AG04450 (cell line): ENCODE results near the gene CISD1. TPM values are rescaled to one million over a fixed set of nuclear protein-coding genes. Genes with fewer than 3 reads are reported as not detected.

Source experiments
- CTCF ChIA-PET: fragments of 300-600, 350-600 bp; formaldehyde crosslinking; extraction: SDS; loops from one replicate; lab custom pipeline; 2022; ENCODE audit warnings: antibody characterized with exemption, inconsistent platforms; lab: Charles Lee
- POLR2A ChIA-PET: fragments of 350-600 bp; formaldehyde crosslinking; extraction: SDS; loops from one replicate; lab custom pipeline; 2021; ENCODE audit warnings: antibody characterized with exemption, inconsistent platforms; lab: Yijun Ruan, JAX
- DNase-seq: peaks from one replicate; pipeline ENCODE4 v3.0.0-alpha.2; 2011; ENCODE audit warnings: low read depth, low spot score
- H3K27ac ChIP-seq: one replicate; pipeline ENCODE4 v1.5.1; 2012; ENCODE audit warnings: low read depth, low read length, control low read depth
- H3K27me3 ChIP-seq: one replicate; pipeline ENCODE4 v1.6.0; 2012; ENCODE audit warnings: low read length; ENCODE audit not compliant: control insufficient read depth, insufficient read depth
- H3K4me3 ChIP-seq: 2 replicates; pipeline ENCODE4 v1.5.1; 2011; ENCODE audit warnings: mild to moderate bottlenecking, low read depth, low read length, control low read depth
- H3K9me3 ChIP-seq: 2 replicates; pipeline ENCODE4 v1.5.1; 2012; ENCODE audit warnings: low read length; ENCODE audit not compliant: control insufficient read depth, insufficient read depth
- CTCF ChIP-seq: IDR thresholded peaks from 2 replicates; pipeline ENCODE4 v1.5.1; 2011; ENCODE audit warnings: low read depth, low read length, control low read depth, inconsistent platforms
- polyA plus RNA-seq: library from polyadenylated mRNA; depleted of rRNA; stranded (reverse); fragments of >200 nt; gene quantifications from 2 replicates; pipeline ENCODE4 v1.2.3, GENCODE V29; 2011

CISD1 gene
- polyA plus RNA-seq, 1 experiment, result 80.0 TPM

- Histone ChIP-seq H3K27ac (no peak overlapping the region), H3K4me3 (no peak overlapping the region), H3K27me3 (peaks cover 2% of the 10 kb centered on the region), H3K9me3 (no peaks in the 10 kb centered on the region; the same call in 1 of the 2 replicates)
- CTCF ChIA-PET, result interaction anchor here (1.3 kb wide), 1 partner anchor 29 kb away, joined by 4 read pairs; no protein-coding TSS in a partner anchor
- TF ChIP-seq CTCF, result no peak
- no peak for DNase-seq
- POLR2A ChIA-PET, result no interaction called here
Measured at GRCh38 chr10:58328233-58328632, 59.3 kb downstream of the CISD1 start.

DNA sequence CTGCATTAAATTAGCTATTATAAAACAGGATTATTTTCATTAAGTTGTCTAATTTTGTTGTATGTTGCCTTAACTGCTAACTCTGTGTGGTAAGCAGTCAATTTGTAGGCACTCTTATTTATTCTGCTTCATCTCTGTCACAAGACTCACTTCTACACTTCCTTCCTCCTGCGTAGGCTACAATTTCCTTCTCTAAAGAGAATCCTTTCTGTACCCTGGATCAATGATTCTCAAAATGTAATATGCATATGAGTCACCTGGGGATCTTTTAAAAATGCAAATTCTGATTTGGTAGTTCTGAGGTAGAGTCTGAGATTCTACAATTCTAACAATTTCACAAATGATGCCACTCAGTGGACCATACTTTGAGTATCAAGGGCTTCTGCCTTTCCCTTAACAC is 61.5 kb downstream of the CISD1 start:
- no peak overlapping the region for H3K4me3 ChIP-seq
- peaks cover 2% of the 10 kb centered on the region for H3K27me3 ChIP-seq
- no peak for TF ChIP-seq CTCF
- no peak for DNase-seq
- H3K9me3 ChIP-seq, result no peaks in the 10 kb centered on the region; the same call in 1 of the 2 replicates
- ChIA-PET POLR2A (no interaction called here), CTCF (no interaction called here)
- H3K27ac ChIP-seq, result no peak overlapping the region

DNA sequence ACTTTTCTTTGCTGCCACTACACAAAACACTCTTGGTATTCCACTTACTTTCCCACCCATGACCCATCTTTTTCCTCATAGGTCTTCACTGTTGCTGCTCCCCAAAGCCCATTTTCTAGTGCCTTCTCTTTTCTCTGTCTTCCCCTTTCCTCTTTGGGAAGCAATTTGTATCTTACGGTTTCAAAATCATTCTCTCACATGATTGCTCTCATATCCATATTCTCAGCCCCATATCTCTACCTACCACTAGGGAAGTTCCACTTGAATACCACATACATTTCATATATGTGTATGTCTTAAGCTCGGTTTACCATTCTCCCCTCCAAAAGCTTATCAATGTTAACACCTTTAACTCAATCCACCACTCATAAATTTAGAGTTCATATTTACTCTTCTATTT is 62.7 kb downstream of the CISD1 start:
- Histone ChIP-seq H3K4me3 (no peak overlapping the region), H3K27me3 (peaks cover 2% of the 10 kb centered on the region), H3K9me3 (no peaks in the 10 kb centered on the region; the same call in 1 of the 2 replicates), H3K27ac (no peak overlapping the region)
- ChIA-PET POLR2A (no interaction called here), CTCF (interaction anchor here (0.7 kb wide), 1 partner anchor 54 kb away, joined by 3 read pairs; the partner anchor contains the start of gene TFAM)
- no peak for DNase-seq
- TF ChIP-seq CTCF, result no peak

DNA sequence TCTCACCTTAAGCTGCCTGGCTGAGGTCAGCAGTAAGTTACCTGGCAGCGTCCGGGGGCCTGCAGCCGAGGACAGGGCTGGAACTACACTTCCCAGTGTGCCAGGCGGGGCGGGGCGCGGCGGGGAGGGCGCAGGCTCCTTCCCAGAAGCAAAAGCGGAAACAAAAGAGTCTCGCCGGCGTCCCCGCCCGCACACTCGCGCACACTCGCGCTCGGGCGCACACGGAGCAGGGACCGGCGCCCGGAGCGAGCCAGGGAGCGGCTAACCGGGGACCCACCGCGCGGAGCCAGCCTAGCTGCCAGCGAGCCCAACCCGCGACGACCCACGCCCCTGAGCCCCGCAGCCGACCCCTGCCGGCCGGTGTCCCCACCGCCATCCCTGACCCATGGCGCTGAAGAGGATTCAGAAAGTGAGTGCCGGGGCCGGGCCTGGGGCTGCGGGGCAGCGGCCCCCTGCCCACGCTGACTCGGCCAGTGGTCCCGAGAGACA is 65.9 kb downstream of the CISD1 start, which contains the start of gene UBE2D1:
Gene UBE2D1 (plus strand): TSS at position 190 of the 489 bp plus-strand sequence. CDS start 196 bp downstream, at position 386.
- Histone ChIP-seq H3K4me3 (peak within 1 kb of the TSS; percentile 77), H3K27ac (no peak within 1 kb of the TSS), H3K9me3 (no peaks in the 10 kb centered on the region), H3K27me3 (peaks cover 1% of the 10 kb centered on the region)
- ChIA-PET CTCF (interaction anchor here (2.0 kb wide), 1 partner anchor 50 kb away, joined by 6 read pairs; the partner anchor contains the start of gene TFAM), POLR2A (interaction anchor here (0.5 to 2.1 kb wide), 5 partner anchors 8 to 193 kb away, joined by 3 to 13 read pairs (median 6); partner anchors contain the start of gene TFAM)
- DNase-seq, result no peak
- TF ChIP-seq CTCF, result no peak; the same call in 1 of the 2 replicates

GRCh38 chr10:58335306-58336005 is 66.5 kb downstream of the CISD1 start:
- CTCF ChIA-PET, result interaction anchor here (2.0 kb wide), 1 partner anchor 49 kb away, joined by 6 read pairs; the partner anchor contains the start of gene TFAM

More at GRCh38 chr10:58335306-58336005, 66.5 kb downstream of the CISD1 start:
- H3K9me3 ChIP-seq, result no peaks in the 10 kb centered on the region
- peak overlapping the region; percentile 77 for H3K4me3 ChIP-seq
- no peak overlapping the region for H3K27ac ChIP-seq
- no peak for TF ChIP-seq CTCF
- H3K27me3 ChIP-seq, result no peaks in the 10 kb centered on the region
- DNase-seq, result no peak
- POLR2A ChIA-PET, result interaction anchor here (0.7 to 2.1 kb wide), 3 partner anchors 18 to 193 kb away, joined by 3 to 13 read pairs (median 11); partner anchors contain the start of gene TFAM
